Aorta (tissue), 5 donors: ENCODE data around the gene ATF6. TPM values are rescaled to one million over a fixed set of nuclear protein-coding genes. Genes with fewer than 3 reads are reported as not detected.
A peak's percentile ranks its signal among the peaks of the same experiment; 100 is the strongest.

Experiments used
- ATAC-seq: fragments of 200-7000 bp; cut with Tn5 transposase; one replicate; pipeline ENCODE4 v1.9.1; 2022; ENCODE audit warnings: moderate library complexity; ENCODE audit not compliant: low FRiP score
- DNase-seq, 2 donors: peaks; one replicate each; pipeline ENCODE4 v3.0.0-alpha.2; 2020
- H3K27ac ChIP-seq, 2 donors: one replicate each; pipeline ENCODE4 v1.5.1; 2013; ENCODE audit warnings: low read length in 2 of 2, mild to moderate bottlenecking in 2 of 2, moderate library complexity in 2 of 2, control low read depth in 1 of 2, inconsistent platforms in 1 of 2, low read depth in 1 of 2
- H3K27me3 ChIP-seq, 2 donors: one replicate each; pipeline ENCODE4 v1.6.1; 2013; ENCODE audit warnings: control low read depth in 1 of 2, low read length in 1 of 2, mild to moderate bottlenecking in 1 of 2, moderate library complexity in 1 of 2; ENCODE audit not compliant: insufficient read depth in 2 of 2, control insufficient read depth in 1 of 2
- H3K36me3 ChIP-seq, 2 donors: one replicate each; pipeline ENCODE4 v1.6.1; 2013; ENCODE audit warnings: control low read depth in 1 of 2, low read length in 1 of 2, mild to moderate bottlenecking in 1 of 2; ENCODE audit not compliant: insufficient read depth in 2 of 2, control insufficient read depth in 1 of 2
- H3K4me1 ChIP-seq, 2 donors: one replicate each; pipeline ENCODE4 v1.6.1; 2013; ENCODE audit warnings: low read length in 2 of 2, control low read depth in 1 of 2, mild to moderate bottlenecking in 1 of 2, moderate library complexity in 1 of 2; ENCODE audit not compliant: insufficient read depth in 2 of 2, control insufficient read depth in 1 of 2
- H3K4me3 ChIP-seq, 2 donors: one replicate each; pipeline ENCODE4 v1.5.1; 2013; ENCODE audit warnings: low read length in 2 of 2, control low read depth in 1 of 2, mild to moderate bottlenecking in 1 of 2
- H3K9me3 ChIP-seq: one replicate; pipeline ENCODE4 v1.6.1; 2013; ENCODE audit warnings: mild to moderate bottlenecking, low read length; ENCODE audit not compliant: control insufficient read depth
- WGBS, 2 donors: extraction: QIAGEN DNeasy Blood & Tissue Kit; methylation state at CpG; one replicate each; pipeline ENCODE4 v1.1.7; 2013; 5-methylcytosine and 5-hydroxymethylcytosine counted together
- intact Hi-C, 2 donors: fragments of 100-400 bp; cut with DNase I; formaldehyde crosslinking; loops; one replicate each; pipeline versions ENCODE4 v1.14.2 to v1.15.0; 2022
- polyA plus RNA-seq, 2 donors: library from polyadenylated mRNA; stranded (reverse); fragments of 200-250 nt; gene quantifications; one replicate each; pipeline ENCODE4 v1.2.3, GENCODE V29; 2013
- total RNA-seq, 2 donors: library from RNA; stranded (reverse); fragmentation: NEBNext Ultra II Directional; extraction: Animal tissue kit (Norgen Biotek cat#: 25700); gene quantifications; one replicate each; pipeline ENCODE4 v1.2.1, GENCODE V29; 2021
- donor health status: healthy with polysubstance abuse.
- donor health status: Bipolar disorder and iron deficiency.
- donor health status: DM: no; HTN: no; CAD: no.
- donor health status: DM: no; HTN: no; CAD: no.
- donor health status: DM: yes; HTN: yes; CAD: no.

ATF6 gene
- total and polyA plus RNA-seq, 4 donors, result 6.1 to 30.5 (median 18.7) TPM

DNA sequence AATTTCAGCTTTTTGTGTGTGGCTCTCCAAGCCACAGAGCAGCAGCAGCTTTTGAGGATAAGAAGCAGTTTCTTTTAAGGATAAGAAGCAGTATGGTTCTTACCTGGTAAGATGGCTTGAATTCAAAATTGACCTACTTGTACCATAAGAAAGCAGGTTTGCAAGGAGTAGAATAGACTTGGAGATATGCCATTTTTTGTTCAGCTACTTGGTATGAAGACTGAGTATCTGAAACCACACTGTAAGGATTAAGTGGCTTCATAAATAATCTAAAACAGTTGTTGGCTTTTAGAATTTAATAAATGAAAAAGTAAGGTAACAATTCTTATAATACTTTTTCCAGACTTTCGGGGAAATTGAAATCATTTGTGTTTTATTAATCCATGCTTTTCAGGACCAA, 74.2 kb downstream of the ATF6 start:
- 95 to 98% methylated on average over 1 of the region's 1 CpG for WGBS, 2 donors
- ATAC-seq, result no peak
- H3K27ac ChIP-seq, result no peak overlapping the region
- H3K9me3 ChIP-seq, result no peaks in the 10 kb centered on the region
- intact Hi-C loops, result no loop called here
- no peak overlapping the region for H3K4me3 ChIP-seq
- H3K27me3 ChIP-seq, result no peaks in the 10 kb centered on the region
- no peaks in the 10 kb centered on the region for H3K4me1 ChIP-seq
- no peaks in the 10 kb centered on the region for H3K36me3 ChIP-seq
- DNase-seq, result no peak

- intact Hi-C loops, result no loop called here
- DNase-seq (no peak), ATAC-seq (no peak)
- Histone ChIP-seq H3K27ac (no peak overlapping the region), H3K36me3 (no peaks in the 10 kb centered on the region), H3K4me1 (no peaks in the 10 kb centered on the region), H3K9me3 (no peaks in the 10 kb centered on the region), H3K4me3 (no peak overlapping the region), H3K27me3 (no peaks in the 10 kb centered on the region)
- WGBS, 2 donors, result 75 to 84% methylated on average over 1 of the region's 1 CpG
Measured at GRCh38 chr1:161843156-161843555, 77.0 kb downstream of the ATF6 start.

DNA sequence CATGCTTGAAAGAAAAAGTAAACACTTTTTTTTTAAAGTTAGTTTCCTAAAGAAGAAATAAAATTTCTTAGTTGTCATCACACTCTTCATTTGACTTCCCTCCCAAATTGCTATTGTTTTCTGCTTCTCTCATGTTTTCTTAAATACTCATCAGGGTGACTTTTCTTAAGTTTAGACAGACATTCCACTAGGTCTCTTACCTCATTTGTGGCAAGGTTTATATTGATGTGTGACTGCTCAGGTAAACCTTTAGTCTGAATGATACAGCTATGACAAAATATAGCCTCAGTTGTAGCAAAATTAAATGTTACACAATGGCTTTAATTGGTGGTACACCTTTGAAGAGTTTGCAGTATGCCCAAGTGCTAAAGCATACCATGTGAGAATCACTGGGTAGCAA, 78.6 kb downstream of the ATF6 start:
- DNase-seq, result no peak
- Histone ChIP-seq H3K36me3 (no peaks in the 10 kb centered on the region), H3K9me3 (no peaks in the 10 kb centered on the region), H3K4me3 (no peak overlapping the region), H3K27ac (no peak overlapping the region), H3K4me1 (no peaks in the 10 kb centered on the region), H3K27me3 (no peaks in the 10 kb centered on the region)
- ATAC-seq, result no peak
- intact Hi-C loops, result no loop called here

- no peak for ATAC-seq
- WGBS, 2 donors, result 6 to 23% methylated on average over 1 of the region's 1 CpG
- Histone ChIP-seq H3K36me3 (peaks cover 2% of the 10 kb centered on the region in 2 donors), H3K27me3 (no peaks in the 10 kb centered on the region), H3K9me3 (no peaks in the 10 kb centered on the region), H3K27ac (no peak overlapping the region), H3K4me3 (no peak overlapping the region), H3K4me1 (no peaks in the 10 kb centered on the region)
- DNase-seq, result no peak
- intact Hi-C loops, result no loop called here
Measured at GRCh38 chr1:161848676-161849075, 82.6 kb downstream of the ATF6 start.

DNA sequence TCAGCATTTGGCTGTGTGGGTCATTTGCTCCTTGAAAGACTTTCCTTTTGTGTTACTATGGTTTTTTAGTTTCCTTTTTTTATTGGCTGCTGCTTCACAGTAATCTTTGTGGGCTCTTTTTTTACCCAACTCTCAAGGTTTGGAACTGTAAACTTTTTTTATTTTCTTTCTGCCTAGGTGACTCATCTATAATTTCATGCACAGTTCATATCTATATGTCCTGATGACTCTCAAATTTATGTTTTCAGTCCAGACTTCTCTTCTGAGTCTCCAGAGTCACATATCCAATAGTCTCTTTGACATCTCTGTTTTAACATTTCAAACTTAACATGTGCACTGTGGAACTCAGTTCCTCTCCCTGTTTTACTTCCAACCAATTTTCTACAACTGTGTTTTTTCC, 83.4 kb downstream of the ATF6 start:
- no peak overlapping the region for H3K4me3 ChIP-seq
- DNase-seq (no peak), ATAC-seq (no peak)
- H3K36me3 ChIP-seq, result peaks cover 2 to 3% of the 10 kb centered on the region in 2 donors
- no peaks in the 10 kb centered on the region for H3K27me3 ChIP-seq
- no peaks in the 10 kb centered on the region for H3K4me1 ChIP-seq
- H3K9me3 ChIP-seq, result no peaks in the 10 kb centered on the region
- intact Hi-C loops, result no loop called here
- no peak overlapping the region for H3K27ac ChIP-seq

DNA sequence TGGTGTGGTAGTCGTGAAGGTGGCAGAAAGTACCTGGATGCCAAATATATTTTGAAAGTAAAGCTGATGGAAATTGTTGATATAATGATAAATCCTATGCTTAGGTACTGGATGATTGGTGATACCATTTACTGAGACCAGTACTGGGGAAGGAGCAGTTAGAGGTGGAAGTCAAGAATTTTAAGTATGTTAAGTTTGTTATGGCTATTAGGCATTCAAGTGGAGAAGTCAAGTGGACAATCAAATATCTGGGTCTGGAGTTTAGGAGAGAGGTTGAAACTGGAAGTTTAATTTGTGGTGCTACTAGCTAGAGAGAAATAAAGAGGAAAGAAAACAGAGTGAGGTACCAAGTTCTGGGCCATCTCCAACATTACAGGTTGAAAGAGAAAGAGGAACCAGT, 89.1 kb downstream of the ATF6 start:
- no peaks in the 10 kb centered on the region for H3K4me1 ChIP-seq
- H3K9me3 ChIP-seq, result no peaks in the 10 kb centered on the region
- peaks cover 2 to 3% of the 10 kb centered on the region in 2 donors for H3K36me3 ChIP-seq
- H3K4me3 ChIP-seq, result no peak overlapping the region
- DNase-seq, result no peak
- 83 to 96% methylated on average over 1 of the region's 1 CpG for WGBS, 2 donors
- no peaks in the 10 kb centered on the region for H3K27me3 ChIP-seq
- H3K27ac ChIP-seq, result no peak overlapping the region
- no peak for ATAC-seq
- intact Hi-C loops, result loop anchor here in 1 of 2 donors (10.0 kb wide), 1 partner anchor 60 kb away; no protein-coding TSS in a partner anchor

GRCh38 chr1:161858271-161858670, 92.2 kb downstream of the ATF6 start:
- DNase-seq, result no peak
- no peak for ATAC-seq
- no peak overlapping the region for H3K27ac ChIP-seq
- no peaks in the 10 kb centered on the region for H3K27me3 ChIP-seq
- 88 to 92% methylated on average over 1 of the region's 1 CpG for WGBS, 2 donors
- no peak overlapping the region for H3K4me3 ChIP-seq
- H3K4me1 ChIP-seq, result no peaks in the 10 kb centered on the region
- H3K36me3 ChIP-seq, result peaks cover under 1 to 3% of the 10 kb centered on the region in 2 donors
- H3K9me3 ChIP-seq, result no peaks in the 10 kb centered on the region
- intact Hi-C loops, result loop anchor here in 1 of 2 donors (10.0 kb wide), 1 partner anchor 63 kb away; no protein-coding TSS in a partner anchor

GRCh38 chr1:161863549-161863948, 97.4 kb downstream of the ATF6 start:
- no peaks in the 10 kb centered on the region for H3K27me3 ChIP-seq
- intact Hi-C loops, result loop anchor here (5.0 kb wide), 3 partner anchors 71 to 174 kb away; no protein-coding TSS in a partner anchor
- H3K9me3 ChIP-seq, result no peaks in the 10 kb centered on the region
- H3K27ac ChIP-seq, result no peak overlapping the region
- no peak overlapping the region for H3K4me3 ChIP-seq
- ATAC-seq (no peak), DNase-seq (no peak)
- H3K4me1 ChIP-seq, result no peaks in the 10 kb centered on the region
- no peaks in the 10 kb centered on the region for H3K36me3 ChIP-seq

GRCh38 chr1:161864577-161864976, 98.5 kb downstream of the ATF6 start:
- no peaks in the 10 kb centered on the region for H3K9me3 ChIP-seq
- ATAC-seq, result peak; percentile 74
- peak in 1 of 2 donors; percentile 52 for DNase-seq
- 26 to 30% methylated on average over 1 of the region's 1 CpG for WGBS, 2 donors
- no peaks in the 10 kb centered on the region for H3K27me3 ChIP-seq
- no peak overlapping the region for H3K4me3 ChIP-seq
- intact Hi-C loops, result loop anchor here (5.0 kb wide), 3 partner anchors 72 to 173 kb away; no protein-coding TSS in a partner anchor
- H3K4me1 ChIP-seq, result no peaks in the 10 kb centered on the region
- no peaks in the 10 kb centered on the region for H3K36me3 ChIP-seq
- H3K27ac ChIP-seq, result no peak overlapping the region
